ENCODE data around the gene KCNK15. TPM values are rescaled to one million over a fixed set of nuclear protein-coding genes. Genes with fewer than 3 reads are reported as not detected.
A peak's percentile ranks its signal among the peaks of the same experiment; 100 is the strongest.

KCNK15 gene
- total RNA-seq, 1 donor from 2014 or later: 0.77 TPM

GRCh38 chr20:44736170-44737021, 9.3 kb upstream of the KCNK15 start:
- peaks cover 1% of the 10 kb centered on the region for H3K36me3 Mint-ChIP-seq (ENCODE audit: low read depth)
- H3K9me3 Mint-ChIP-seq (ENCODE audit: low read depth): peaks cover 6% of the 10 kb centered on the region
- peak overlapping the region; percentile 94 for H3K27ac Mint-ChIP-seq (ENCODE audit: unreplicated experiment)
- no peak overlapping the region for H3K4me3 Mint-ChIP-seq (ENCODE audit: unreplicated experiment)
- DNase-seq (ENCODE audit: low spot score): no peak
- peaks cover 63% of the 10 kb centered on the region for H3K4me1 Mint-ChIP-seq (ENCODE audit: low read depth)
- H3K27me3 Mint-ChIP-seq (ENCODE audit: low read depth): no peaks in the 10 kb centered on the region
- TF ChIP-seq CTCF (IDR thresholded peaks at IDR 0.05): no peak

- DNase-seq (ENCODE audit: low spot score): no peak
- Mint-ChIP-seq H3K27ac (ENCODE audit: unreplicated experiment) (no peak overlapping the region), H3K36me3 (ENCODE audit: low read depth) (peaks cover 1% of the 10 kb centered on the region), H3K4me1 (ENCODE audit: low read depth) (peaks cover 56% of the 10 kb centered on the region), H3K27me3 (ENCODE audit: low read depth) (peaks cover 2% of the 10 kb centered on the region), H3K4me3 (ENCODE audit: unreplicated experiment) (no peak overlapping the region), H3K9me3 (ENCODE audit: low read depth) (peaks cover 6% of the 10 kb centered on the region)
- no peak for TF ChIP-seq CTCF (IDR thresholded peaks at IDR 0.05)
Observed at GRCh38 chr20:44737116-44737515, 8.5 kb upstream of the KCNK15 start.

- no peak for DNase-seq (ENCODE audit: low spot score)
- Mint-ChIP-seq H3K4me1 (ENCODE audit: low read depth) (peaks cover 37% of the 10 kb centered on the region), H3K36me3 (ENCODE audit: low read depth) (peaks cover 1% of the 10 kb centered on the region), H3K27ac (ENCODE audit: unreplicated experiment) (no peak overlapping the region), H3K4me3 (ENCODE audit: unreplicated experiment) (peak overlapping the region; percentile 19), H3K27me3 (ENCODE audit: low read depth) (peaks cover 8% of the 10 kb centered on the region), H3K9me3 (ENCODE audit: low read depth) (peaks cover 6% of the 10 kb centered on the region)
- no peak for TF ChIP-seq CTCF (IDR thresholded peaks at IDR 0.05)
Observed at GRCh38 chr20:44738813-44739477, 6.7 kb upstream of the KCNK15 start.

- no peak for DNase-seq (ENCODE audit: low spot score)
- H3K27ac Mint-ChIP-seq (ENCODE audit: unreplicated experiment): no peak overlapping the region
- peaks cover 27% of the 10 kb centered on the region for H3K4me1 Mint-ChIP-seq (ENCODE audit: low read depth)
- H3K9me3 Mint-ChIP-seq (ENCODE audit: low read depth): peaks cover 6% of the 10 kb centered on the region
- peaks cover 8% of the 10 kb centered on the region for H3K27me3 Mint-ChIP-seq (ENCODE audit: low read depth)
- H3K4me3 Mint-ChIP-seq (ENCODE audit: unreplicated experiment): no peak overlapping the region
- H3K36me3 Mint-ChIP-seq (ENCODE audit: low read depth): peaks cover 1% of the 10 kb centered on the region
- TF ChIP-seq CTCF (IDR thresholded peaks at IDR 0.05): no peak
Observed at GRCh38 chr20:44739942-44740341, 5.7 kb upstream of the KCNK15 start.

- DNase-seq (ENCODE audit: low spot score): no peak
- no peaks in the 10 kb centered on the region for H3K9me3 Mint-ChIP-seq (ENCODE audit: low read depth)
- H3K4me3 Mint-ChIP-seq (ENCODE audit: unreplicated experiment): no peak overlapping the region
- H3K27me3 Mint-ChIP-seq (ENCODE audit: low read depth): peaks cover 8% of the 10 kb centered on the region
- peaks cover 22% of the 10 kb centered on the region for H3K4me1 Mint-ChIP-seq (ENCODE audit: low read depth)
- H3K36me3 Mint-ChIP-seq (ENCODE audit: low read depth): no peaks in the 10 kb centered on the region
- H3K27ac Mint-ChIP-seq (ENCODE audit: unreplicated experiment): no peak overlapping the region
- no peak for TF ChIP-seq CTCF (IDR thresholded peaks at IDR 0.05)
Observed at GRCh38 chr20:44742304-44743079, 3.2 kb upstream of the KCNK15 start.

All from chondrocyte (in vitro differentiated cells).